Right atrium auricular region (tissue), 2 donors: ENCODE data around the gene PRDM12. TPM values are rescaled to one million over a fixed set of nuclear protein-coding genes. Genes with fewer than 3 reads are reported as not detected.
"Not testable (repeated sequence)": the region's sequence is repeated elsewhere in the genome, so short reads cannot be mapped to it uniquely, and the experiment has no call there.

Experiments used
- DNase-seq: peaks from one replicate; pipeline ENCODE4 v3.0.0-alpha.2; 2019; ENCODE audit warnings: low spot score
- H3K27ac ChIP-seq, 2 donors: fragments of 200-600 bp; sonication (generic); 1 replicate in 1 of 2; 2 replicates in 1 of 2; pipeline ENCODE4 v1.5.1; 2016 to 2019
- H3K27me3 ChIP-seq, 2 donors: fragments of 200-600 bp; sonication (generic); one replicate each; pipeline versions ENCODE4 v1.5.1 to v1.6.0; 2017 to 2019
- H3K36me3 ChIP-seq: fragments of 200-600 bp; sonication (generic); one replicate; pipeline ENCODE4 v1.5.1; 2016
- H3K4me1 ChIP-seq, 2 donors: fragments of 200-600 bp; sonication (generic); one replicate each; pipeline versions ENCODE4 v1.5.1 to v1.6.0; 2017 to 2019
- H3K4me3 ChIP-seq, 2 donors: fragments of 200-600 bp; sonication (generic); 1 replicate in 1 of 2; 2 replicates in 1 of 2; pipeline ENCODE4 v1.5.1; 2017 to 2019; ENCODE audit warnings: mild to moderate bottlenecking in 1 of 2, moderate library complexity in 1 of 2
- H3K9me3 ChIP-seq, 2 donors: fragments of 200-600 bp; sonication (generic); one replicate each; pipeline ENCODE4 v1.5.1; 2019
- total RNA-seq, 2 donors: library from RNA; depleted of rRNA; stranded (reverse); fragments of >200 nt; gene quantifications; one replicate each; pipeline ENCODE4 v1.1.0, GENCODE V29; 2016
- TF ChIP-seq, protein P1 (sequence below), 2 donors: fragments of 200-600 bp; sonication (generic); IDR thresholded peaks; one replicate each; pipeline ENCODE4 v1.5.1; 2019; ENCODE audit warnings: antibody characterized with exemption in 2 of 2

PRDM12 gene
- total RNA-seq, 2 donors from 2014 or later: not detected

- H3K36me3 ChIP-seq: no peaks in the 10 kb centered on the region
- peaks cover 0 to 14% of the 10 kb centered on the region in 2 donors for H3K4me1 ChIP-seq
- H3K27me3 ChIP-seq: no peaks in the 10 kb centered on the region
- no peak overlapping the region for H3K4me3 ChIP-seq
- H3K27ac ChIP-seq: no peak overlapping the region
- no peaks in the 10 kb centered on the region for H3K9me3 ChIP-seq
- TF ChIP-seq, protein P1, sequence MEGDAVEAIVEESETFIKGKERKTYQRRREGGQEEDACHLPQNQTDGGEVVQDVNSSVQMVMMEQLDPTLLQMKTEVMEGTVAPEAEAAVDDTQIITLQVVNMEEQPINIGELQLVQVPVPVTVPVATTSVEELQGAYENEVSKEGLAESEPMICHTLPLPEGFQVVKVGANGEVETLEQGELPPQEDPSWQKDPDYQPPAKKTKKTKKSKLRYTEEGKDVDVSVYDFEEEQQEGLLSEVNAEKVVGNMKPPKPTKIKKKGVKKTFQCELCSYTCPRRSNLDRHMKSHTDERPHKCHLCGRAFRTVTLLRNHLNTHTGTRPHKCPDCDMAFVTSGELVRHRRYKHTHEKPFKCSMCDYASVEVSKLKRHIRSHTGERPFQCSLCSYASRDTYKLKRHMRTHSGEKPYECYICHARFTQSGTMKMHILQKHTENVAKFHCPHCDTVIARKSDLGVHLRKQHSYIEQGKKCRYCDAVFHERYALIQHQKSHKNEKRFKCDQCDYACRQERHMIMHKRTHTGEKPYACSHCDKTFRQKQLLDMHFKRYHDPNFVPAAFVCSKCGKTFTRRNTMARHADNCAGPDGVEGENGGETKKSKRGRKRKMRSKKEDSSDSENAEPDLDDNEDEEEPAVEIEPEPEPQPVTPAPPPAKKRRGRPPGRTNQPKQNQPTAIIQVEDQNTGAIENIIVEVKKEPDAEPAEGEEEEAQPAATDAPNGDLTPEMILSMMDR (IDR thresholded peaks at IDR 0.05): no peak
- DNase-seq: no peak
These were observed 20.7 kb downstream of the PRDM12 start for GRCh38 chr9:130685104-130685503.

- not testable (repeated sequence) for H3K27ac ChIP-seq, H3K27me3 ChIP-seq, H3K36me3 ChIP-seq, H3K9me3 ChIP-seq, DNase-seq, H3K4me3 ChIP-seq
- H3K4me1 ChIP-seq: peaks cover 0 to 11% of the 10 kb centered on the region in 2 donors
These were observed 21.6 kb downstream of the PRDM12 start for GRCh38 chr9:130685945-130686344.

GRCh38 chr9:130687615-130688014, 23.2 kb downstream of the PRDM12 start:
- no peak overlapping the region for H3K4me3 ChIP-seq
- no peaks in the 10 kb centered on the region for H3K27me3 ChIP-seq
- H3K36me3 ChIP-seq: no peaks in the 10 kb centered on the region
- TF ChIP-seq, protein P1 (IDR thresholded peaks at IDR 0.05): no peak
- no peak for DNase-seq
- peaks cover 0 to 5% of the 10 kb centered on the region in 2 donors for H3K4me1 ChIP-seq
- H3K27ac ChIP-seq: no peak overlapping the region
- H3K9me3 ChIP-seq: no peaks in the 10 kb centered on the region

- DNase-seq: no peak
- H3K36me3 ChIP-seq: no peaks in the 10 kb centered on the region
- no peaks in the 10 kb centered on the region for H3K27me3 ChIP-seq
- no peak overlapping the region for H3K4me3 ChIP-seq
- no peak overlapping the region for H3K27ac ChIP-seq
- peaks cover 0 to 9% of the 10 kb centered on the region in 2 donors for H3K4me1 ChIP-seq
- no peaks in the 10 kb centered on the region for H3K9me3 ChIP-seq
- TF ChIP-seq, protein P1 (IDR thresholded peaks at IDR 0.05): no peak
These were observed 23.7 kb downstream of the PRDM12 start for GRCh38 chr9:130688072-130688471.

DNA sequence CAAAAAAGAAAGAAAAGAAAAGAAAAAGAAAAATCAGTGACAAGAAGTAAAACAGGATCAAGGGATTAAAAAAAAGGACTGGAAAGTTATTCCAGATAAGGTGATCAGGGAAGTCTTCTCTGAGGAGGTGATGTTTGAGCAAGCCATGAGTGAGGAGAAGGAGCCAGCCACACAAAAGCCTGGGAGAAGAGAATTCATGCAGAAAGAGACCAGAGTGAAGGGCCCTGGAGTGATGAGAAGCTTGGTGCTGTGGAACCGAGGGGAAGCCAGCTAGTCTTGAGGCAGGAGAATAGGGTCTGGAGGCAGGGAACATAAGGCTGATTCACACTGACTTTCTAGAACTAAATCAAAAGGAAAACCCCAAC, 25.2 kb downstream of the PRDM12 start:
- H3K4me3 ChIP-seq: peak overlapping the region in 1 of 2 donors; percentile 31
- no peaks in the 10 kb centered on the region for H3K27me3 ChIP-seq
- TF ChIP-seq, protein P1 (IDR thresholded peaks at IDR 0.05): no peak
- no peaks in the 10 kb centered on the region for H3K9me3 ChIP-seq
- peaks cover 0 to 17% of the 10 kb centered on the region in 2 donors for H3K4me1 ChIP-seq
- peak overlapping the region in 1 of 2 donors; percentile 51 for H3K27ac ChIP-seq
- no peaks in the 10 kb centered on the region for H3K36me3 ChIP-seq
- no peak for DNase-seq

- DNase-seq: peak; percentile 87
- Histone ChIP-seq H3K36me3 (no peaks in the 10 kb centered on the region), H3K9me3 (no peaks in the 10 kb centered on the region), H3K4me3 (peak overlapping the region; percentile 4 to 31), H3K4me1 (peaks cover 0 to 23% of the 10 kb centered on the region in 2 donors), H3K27ac (peak overlapping the region; percentile 51 to 64), H3K27me3 (no peaks in the 10 kb centered on the region)
- TF ChIP-seq, protein P1 (IDR thresholded peaks at IDR 0.05): no peak
These were observed 25.7 kb downstream of the PRDM12 start for GRCh38 chr9:130689937-130690700.
